Measurements from ENCODE around the gene PARVB. TPM values are rescaled to one million over a fixed set of nuclear protein-coding genes. Genes with fewer than 3 reads are reported as not detected.

Gene PARVB
- total and polyA plus RNA-seq, 9 of the 15 experiments (the other 6 are each of a cell fraction or from before 2014, with no cell fraction given) = 1.1 to 59.2 (median 29.2) TPM

GRCh38 chr22:44214764-44215163 is 190.7 kb downstream of the PARVB start:
- BruUV-seq (replicated peaks) = no TSS peak

GRCh38 chr22:44215287-44215686 is 191.2 kb downstream of the PARVB start:
- intact Hi-C loops (cut with micrococcal nuclease) (no loop called here), in situ Hi-C loops (cut with MboI) (no loop called here)
- H3K27ac ChIP-seq (ENCODE audit: extremely low read depth, low read depth, low read length) = no peak overlapping the region
- no peak for TF ChIP-seq PHTF2 (CRISPR knock-in tag; IDR thresholded peaks at IDR 0.05)
- TF ChIP-seq SAP30 (IDR thresholded peaks at IDR 0.05; ENCODE audit: borderline replicate concordance, insufficient read depth, low read depth, low read length, poor library complexity, severe bottlenecking) = no peak
- no peak for TF ChIP-seq TAF9B (IDR thresholded peaks at IDR 0.05; ENCODE audit: partially characterized antibody)
- peak; percentile 92 for TF ChIP-seq ZNF41 (CRISPR knock-in tag; conservative IDR thresholded peaks at IDR 0.05)
- no peak for TF ChIP-seq ZBTB8A (IDR thresholded peaks at IDR 0.05; ENCODE audit: partially characterized antibody)
- no peaks in the 10 kb centered on the region for H3K9me3 ChIP-seq (replicated peaks; ENCODE audit: control insufficient read depth, insufficient read depth, low read depth, low read length)
- 3% methylated on average over 4 of the region's 4 CpGs for WGBS (ENCODE audit: insufficient coverage, low coverage, missing lambda C conversion rate)
- no peaks in the 10 kb centered on the region for H3K9me1 ChIP-seq (ENCODE audit: control insufficient read depth, insufficient read depth, low read length)
- BruUV-seq (replicated peaks) = no TSS peak
- peaks cover 0 to 17% of the 10 kb centered on the region in 2 experiments; a peak in 2 of 5 replicates for H3K27me3 ChIP-seq (ENCODE audit: control insufficient read depth in 2 of 2, insufficient read depth in 2 of 2, low read length in 2 of 2)
- no peak overlapping the region for H3K9ac ChIP-seq (ENCODE audit: insufficient read depth in 1 of 2, low read depth in 2 of 2, low read length in 2 of 2)
- no peak for DNase-seq (ENCODE audit: extremely low read depth in 1 of 4, low spot score in 3 of 4)
- POLR2A ChIA-PET = no interaction called here
- no peak for ATAC-seq
- H3K4me2 ChIP-seq (ENCODE audit: insufficient read depth, low read length) = no peak overlapping the region
- H3K79me2 ChIP-seq (ENCODE audit: control insufficient read depth, insufficient read depth, low read length) = no peaks in the 10 kb centered on the region
- H2AFZ ChIP-seq (ENCODE audit: low read depth, low read length) = no peak overlapping the region
- no peaks in the 10 kb centered on the region for H3K4me1 ChIP-seq (replicated peaks in 1 of 2; ENCODE audit: control insufficient read depth in 2 of 2, insufficient read depth in 2 of 2, low read length in 2 of 2)
- FAIRE-seq = no peak
- no peaks in the 10 kb centered on the region for H3K36me3 ChIP-seq (ENCODE audit: control insufficient read depth, insufficient read depth, low read length)
- no peaks in the 10 kb centered on the region for H4K20me1 ChIP-seq (replicated peaks; ENCODE audit: control insufficient read depth, insufficient read depth, low read length)
- H3K4me3 ChIP-seq = no peak overlapping the region
- CTCF ChIA-PET (ENCODE audit: low intra/inter-chr PET ratio) = no interaction called here

More at GRCh38 chr22:44214764-44215163, 190.7 kb downstream of the PARVB start:
- Histone ChIP-seq H3K9me1 (ENCODE audit: control insufficient read depth, insufficient read depth, low read length) (no peaks in the 10 kb centered on the region), H4K20me1 (replicated peaks; ENCODE audit: control insufficient read depth, insufficient read depth, low read length) (no peaks in the 10 kb centered on the region), H3K79me2 (ENCODE audit: control insufficient read depth, insufficient read depth, low read length) (no peaks in the 10 kb centered on the region), H3K36me3 (ENCODE audit: control insufficient read depth, insufficient read depth, low read length) (no peaks in the 10 kb centered on the region), H3K4me2 (ENCODE audit: insufficient read depth, low read length) (no peak overlapping the region), H3K27ac (ENCODE audit: extremely low read depth, low read depth, low read length) (no peak overlapping the region), H3K9ac (ENCODE audit: insufficient read depth in 1 of 2, low read depth in 2 of 2, low read length in 2 of 2) (no peak overlapping the region), H3K4me3 (no peak overlapping the region), H3K27me3 (ENCODE audit: control insufficient read depth in 2 of 2, insufficient read depth in 2 of 2, low read length in 2 of 2) (peaks cover 0 to 16% of the 10 kb centered on the region in 2 experiments; a peak in 2 of 5 replicates), H3K4me1 (replicated peaks in 1 of 2; ENCODE audit: control insufficient read depth in 2 of 2, insufficient read depth in 2 of 2, low read length in 2 of 2) (no peaks in the 10 kb centered on the region), H3K9me3 (replicated peaks; ENCODE audit: control insufficient read depth, insufficient read depth, low read depth, low read length) (no peaks in the 10 kb centered on the region), H2AFZ (ENCODE audit: low read depth, low read length) (no peak overlapping the region)
- TF ChIP-seq MXI1 (IDR thresholded peaks at IDR 0.05; ENCODE audit: low read depth, low read length) (no peak), CBFA2T2 (conservative IDR thresholded peaks at IDR 0.05) (no peak), HDGF (IDR thresholded peaks at IDR 0.05) (no peak), ZNF766 (CRISPR knock-in tag; conservative IDR thresholded peaks at IDR 0.05) (no peak), HES1 (IDR thresholded peaks at IDR 0.05; ENCODE audit: low read depth) (no peak)
- ATAC-seq (no peak), FAIRE-seq (no peak), DNase-seq (ENCODE audit: extremely low read depth in 1 of 4, low spot score in 3 of 4) (no peak)
- ChIA-PET POLR2A (no interaction called here), CTCF (ENCODE audit: low intra/inter-chr PET ratio) (no interaction called here)
- 5% methylated on average over 3 of the region's 6 CpGs for WGBS (ENCODE audit: insufficient coverage, low coverage, missing lambda C conversion rate)
- in situ Hi-C loops (cut with MboI) = no loop called here
- intact Hi-C loops (cut with micrococcal nuclease) = no loop called here
